Sciatic nerve (tissue), 2 donors: ENCODE data around the gene NID1. TPM values are rescaled to one million over a fixed set of nuclear protein-coding genes. Genes with fewer than 3 reads are reported as not detected.

ENCODE experiments used
- ATAC-seq: fragments of 200-7000 bp; cut with Tn5 transposase; one replicate; pipeline ENCODE4 v1.9.1; 2020; ENCODE audit warnings: mild to moderate bottlenecking, moderate library complexity
- DNase-seq: peaks from one replicate; pipeline ENCODE4 v3.0.0-alpha.2; 2020; ENCODE audit warnings: low spot score
- intact Hi-C: fragments of 100-400 bp; cut with DNase I; formaldehyde crosslinking; loops from one replicate; pipeline ENCODE4 v1.14.2; 2022
- total RNA-seq: library from RNA; stranded (reverse); fragmentation: NEBNext Ultra II Directional; extraction: Animal tissue kit (Norgen Biotek cat#: 25700); gene quantifications from one replicate; pipeline ENCODE4 v1.2.1, GENCODE V29; 2021
- donor health status: DM: no; HTN: no; CAD: no.
- donor health status: DM: no; HTN: no; CAD: no.

Gene NID1
- total RNA-seq, 1 donor from 2014 or later, result 87.6 TPM

DNA sequence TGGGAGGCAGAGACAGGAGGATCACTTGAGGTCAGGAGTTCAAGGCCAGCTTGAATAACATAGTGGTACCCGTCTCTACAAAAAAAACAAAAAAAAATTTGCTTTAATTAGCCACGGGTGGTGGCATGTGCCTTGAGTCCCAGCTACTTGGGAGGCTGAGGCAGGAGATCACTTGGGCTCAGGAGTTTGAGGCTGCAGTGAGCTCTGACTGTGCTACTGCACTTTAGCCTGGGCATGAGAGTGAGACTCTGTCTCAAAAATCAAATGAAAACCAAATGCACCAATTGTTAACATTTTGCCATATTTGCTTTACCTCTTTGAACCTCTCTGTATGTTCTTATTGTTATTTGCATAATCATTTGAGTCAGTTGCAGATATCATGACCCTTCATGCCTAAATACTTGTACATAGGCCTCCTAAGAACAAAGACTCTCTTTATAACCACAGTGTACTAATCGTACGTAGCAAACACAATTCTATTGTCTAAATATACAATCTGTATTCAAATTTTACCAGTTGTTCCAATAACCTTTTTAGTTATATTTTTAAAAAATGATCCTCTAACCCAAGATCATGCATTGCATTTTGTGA is 8.5 kb upstream of the NID1 start:
- ATAC-seq (no peak), DNase-seq (no peak)
- intact Hi-C loops, result no loop called here

DNA sequence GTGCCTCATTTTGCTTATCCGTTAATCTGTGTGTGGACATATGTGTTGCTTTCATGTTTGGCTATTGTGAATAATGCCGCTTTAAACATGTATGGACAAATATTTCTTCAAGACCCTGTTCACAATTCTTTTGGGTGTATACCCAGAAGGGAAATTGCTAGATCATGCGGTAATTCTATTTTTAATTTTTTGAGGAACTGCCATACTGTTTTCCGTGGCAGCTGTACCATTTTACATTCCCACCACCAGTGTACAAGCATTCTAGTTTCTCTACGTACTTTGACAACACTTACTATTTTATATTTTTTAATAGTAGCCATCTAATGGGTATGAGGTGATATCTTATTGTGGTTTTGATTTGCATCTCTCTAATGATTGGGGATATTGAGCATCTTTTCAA is 7.1 kb upstream of the NID1 start:
- no peak for DNase-seq
- intact Hi-C loops, result no loop called here
- no peak for ATAC-seq

DNA sequence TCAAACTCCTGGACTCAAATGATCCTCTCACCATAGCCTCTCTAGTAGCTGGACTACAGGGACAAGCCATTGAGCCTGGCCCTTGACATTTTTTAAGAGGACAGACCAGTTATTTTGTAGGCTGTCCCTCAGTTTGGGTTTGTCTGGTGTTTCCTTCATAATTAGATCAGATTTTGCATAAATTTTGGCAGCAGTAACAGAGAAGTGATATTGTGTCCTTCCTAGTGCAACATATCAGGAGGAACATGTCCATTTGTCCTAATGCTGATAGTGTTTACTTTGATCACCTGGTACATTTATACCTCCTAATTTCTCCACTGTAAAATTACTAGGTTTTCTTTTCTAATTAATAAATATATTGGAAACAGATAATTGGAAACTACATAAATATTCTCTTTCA is 5.9 kb upstream of the NID1 start:
- ATAC-seq (no peak), DNase-seq (no peak)
- intact Hi-C loops, result no loop called here

DNA sequence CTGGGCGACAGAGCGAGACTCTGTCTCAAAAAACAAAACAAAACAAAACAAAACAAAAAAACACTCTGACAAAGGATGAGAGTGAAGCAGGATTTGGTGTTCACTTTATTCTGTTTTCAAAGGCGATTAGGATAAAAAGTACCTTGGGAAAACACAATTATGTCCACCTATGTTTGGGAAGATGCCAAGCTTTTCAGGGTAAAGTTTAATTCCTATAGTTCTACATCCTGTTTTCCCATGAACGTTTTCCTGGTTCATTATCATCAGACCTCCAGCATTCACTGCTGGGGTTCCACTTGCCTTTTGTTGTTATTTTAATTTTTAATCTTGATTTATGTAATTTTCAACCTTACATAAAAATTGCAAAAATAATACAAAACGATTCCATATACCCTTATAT is 4.9 kb upstream of the NID1 start:
- DNase-seq (no peak), ATAC-seq (no peak)
- intact Hi-C loops, result no loop called here

DNA sequence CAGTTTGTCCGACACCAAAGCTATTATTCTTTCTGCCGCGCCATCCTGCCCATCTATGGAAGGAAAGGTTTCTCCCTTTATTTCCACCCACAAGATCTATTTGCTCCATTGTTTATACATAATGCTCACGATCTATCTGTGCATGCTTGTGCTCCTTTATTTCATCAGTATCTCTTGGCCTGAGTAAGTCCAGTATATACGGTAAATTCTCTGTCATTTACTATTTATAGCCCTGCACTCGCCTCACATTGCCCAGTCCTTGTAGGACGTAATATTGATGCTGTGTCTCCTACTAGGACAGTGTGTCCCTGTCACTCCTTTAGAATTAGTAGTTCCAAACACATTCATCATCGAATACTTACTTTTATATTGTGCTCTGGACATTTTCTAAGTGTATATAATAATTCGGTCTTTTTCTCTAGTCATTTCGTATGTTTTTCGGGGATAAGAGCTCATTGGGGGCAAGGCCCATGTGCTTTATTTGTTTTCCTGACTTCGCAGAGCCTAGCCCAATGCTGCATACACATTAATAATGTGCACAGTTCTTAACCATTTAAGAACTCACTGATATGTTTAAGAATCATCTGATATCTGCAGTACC is 3.1 kb upstream of the NID1 start:
- ATAC-seq (peak; percentile 54), DNase-seq (no peak)
- intact Hi-C loops, result no loop called here

DNA sequence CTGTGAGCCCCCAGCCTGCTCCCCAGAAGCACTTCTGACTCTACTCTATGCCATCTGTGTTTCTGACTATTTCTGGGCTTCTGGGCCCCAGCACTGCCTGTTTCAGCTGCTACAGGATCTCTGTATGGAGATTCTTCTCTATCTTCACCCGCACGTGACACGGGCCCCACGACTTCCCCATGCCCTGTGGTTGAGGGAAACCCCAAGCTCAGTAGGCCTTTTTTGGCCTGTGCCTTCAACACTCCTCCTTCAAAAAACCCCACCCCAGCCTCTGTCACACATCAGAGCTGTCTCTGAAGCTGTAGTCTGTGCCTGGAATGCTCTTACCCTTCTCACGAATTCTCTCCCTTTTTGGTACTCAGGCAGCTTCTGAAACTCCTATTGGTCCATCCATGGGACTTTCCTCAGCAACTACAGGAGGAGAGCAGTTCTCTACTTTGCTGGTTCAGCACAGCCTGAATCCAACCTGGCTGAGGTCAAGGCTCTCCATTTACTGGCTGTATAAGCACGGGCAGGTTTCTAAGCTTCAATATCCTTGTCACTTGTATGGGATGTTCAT is 2.0 kb upstream of the NID1 start:
- intact Hi-C loops, result no loop called here
- peak; percentile 2 for ATAC-seq
- DNase-seq, result peak; percentile 77

DNA sequence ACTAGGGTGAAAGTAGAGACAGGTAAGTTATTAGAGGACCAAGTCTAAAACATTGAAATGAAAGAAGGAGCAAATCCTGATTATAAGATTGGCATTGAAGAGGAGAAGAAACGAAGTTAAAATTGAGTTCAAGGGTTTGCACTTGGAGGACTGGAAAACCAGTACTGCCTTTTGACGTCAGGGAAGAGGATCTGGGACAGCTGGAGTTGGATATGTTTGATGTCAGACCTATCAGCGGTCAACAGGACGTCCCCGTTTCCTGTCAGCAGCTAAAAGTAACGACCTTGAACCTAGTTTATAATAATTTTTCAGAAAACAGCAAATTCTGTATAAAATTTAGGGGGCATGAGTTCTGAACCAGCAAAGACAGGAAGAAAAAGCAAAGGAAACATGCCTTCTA is 1.2 kb upstream of the NID1 start:
- DNase-seq, result no peak
- ATAC-seq, result peak; percentile 27
- intact Hi-C loops, result no loop called here

DNA sequence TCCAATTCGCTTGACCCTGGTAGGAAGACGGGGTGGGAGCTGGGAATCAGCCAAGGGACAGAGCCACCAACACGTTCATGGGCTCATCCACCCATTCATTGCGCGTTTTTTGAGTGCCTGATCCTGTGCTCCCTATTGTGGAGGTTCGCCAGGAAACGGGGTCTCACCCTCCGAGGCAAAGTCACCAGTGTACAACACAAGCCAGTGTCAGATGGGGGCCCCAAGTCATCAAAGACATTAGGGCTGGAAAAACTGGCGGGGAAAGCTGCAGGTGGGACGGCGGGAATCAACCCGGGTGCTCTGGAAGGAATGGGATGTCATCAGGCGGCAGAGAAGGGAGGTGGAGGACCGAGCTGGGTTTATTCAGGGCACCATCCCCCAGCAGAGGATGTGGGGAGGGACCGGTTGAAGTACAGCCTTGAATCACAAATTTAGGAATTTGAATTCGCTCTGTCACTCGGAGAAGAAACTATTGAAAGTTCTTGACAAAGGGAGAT is 667 bp upstream of the NID1 start:
- intact Hi-C loops, result no loop called here
- DNase-seq (no peak), ATAC-seq (peak; percentile 27)

DNA sequence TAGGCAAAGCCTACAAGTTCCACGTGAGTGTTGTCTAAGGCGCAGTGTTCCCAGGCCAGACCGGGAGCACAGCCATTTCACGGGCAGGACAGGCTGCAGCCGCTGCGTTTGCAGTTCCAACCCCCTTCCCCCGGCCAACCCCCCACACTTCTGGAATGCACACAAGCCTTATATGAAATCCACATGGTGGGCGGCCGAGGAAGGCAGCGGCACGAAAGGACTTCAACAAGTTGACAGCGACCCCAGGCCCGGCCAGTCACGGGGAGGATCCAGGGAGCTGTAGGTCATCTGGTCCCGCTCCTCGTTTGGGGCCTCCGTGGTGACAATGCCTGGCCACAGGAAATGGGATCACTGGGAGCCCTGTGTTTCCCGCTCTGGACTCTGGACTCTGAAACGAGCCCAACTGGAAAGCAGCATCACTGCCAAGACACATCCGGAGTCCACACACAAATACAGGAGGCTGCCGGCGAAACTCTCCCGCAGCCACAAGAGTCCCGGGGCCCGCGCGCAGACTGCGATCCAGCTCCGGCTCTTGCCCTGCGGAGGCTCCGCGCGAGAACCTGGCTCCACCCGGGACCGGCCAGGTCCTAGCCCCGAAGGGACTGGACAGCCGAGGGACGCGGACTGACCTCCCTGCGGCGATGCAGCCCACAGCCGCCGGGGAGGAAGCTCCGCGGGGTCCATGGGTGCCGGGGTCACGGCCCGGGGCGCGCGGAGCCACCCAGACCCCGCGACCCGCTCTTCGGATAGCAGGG is 794 bp downstream of the NID1 start:
- intact Hi-C loops, result no loop called here
- peak; percentile 35 for ATAC-seq
- DNase-seq, result peak; percentile 74

DNA sequence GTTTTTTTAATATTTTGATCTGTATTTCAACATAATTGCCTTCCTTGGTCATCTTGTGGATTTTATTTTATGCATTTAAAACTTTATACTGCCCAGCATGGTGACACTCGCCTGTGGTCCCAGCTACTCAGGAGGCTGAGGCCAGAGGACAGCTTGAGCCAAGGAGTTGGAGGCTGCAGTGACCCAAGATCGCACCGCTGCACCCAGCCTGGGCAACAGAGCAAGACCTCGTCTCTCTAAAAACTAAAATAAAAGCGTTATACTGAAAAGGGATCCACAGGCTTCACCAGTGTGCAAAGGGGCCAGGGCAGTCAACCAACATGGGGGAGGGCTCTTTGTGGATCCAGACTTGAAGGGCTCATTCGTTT is 1.4 kb downstream of the NID1 start:
- no peak for DNase-seq
- intact Hi-C loops, result no loop called here
- no peak for ATAC-seq

DNA sequence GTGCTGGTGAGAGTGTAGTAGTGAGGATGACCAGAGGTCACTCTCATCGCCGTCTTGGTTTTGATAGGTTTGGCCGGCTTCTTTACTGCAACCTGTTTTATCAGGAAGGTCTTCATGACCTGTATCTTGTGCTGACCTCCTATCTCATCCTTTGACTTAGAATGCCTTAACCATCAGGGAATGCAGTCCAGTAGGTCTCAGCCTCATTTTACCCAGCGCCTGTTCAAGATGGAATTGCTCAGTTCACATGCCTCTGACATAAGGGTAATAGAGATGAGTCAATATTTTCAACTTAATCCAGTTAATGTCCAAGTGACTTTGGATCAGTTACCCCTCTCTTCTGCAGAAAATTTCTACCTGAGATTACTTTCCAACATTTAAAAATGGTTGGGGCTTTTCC is 4.6 kb downstream of the NID1 start:
- ATAC-seq (no peak), DNase-seq (no peak)
- intact Hi-C loops, result no loop called here

DNA sequence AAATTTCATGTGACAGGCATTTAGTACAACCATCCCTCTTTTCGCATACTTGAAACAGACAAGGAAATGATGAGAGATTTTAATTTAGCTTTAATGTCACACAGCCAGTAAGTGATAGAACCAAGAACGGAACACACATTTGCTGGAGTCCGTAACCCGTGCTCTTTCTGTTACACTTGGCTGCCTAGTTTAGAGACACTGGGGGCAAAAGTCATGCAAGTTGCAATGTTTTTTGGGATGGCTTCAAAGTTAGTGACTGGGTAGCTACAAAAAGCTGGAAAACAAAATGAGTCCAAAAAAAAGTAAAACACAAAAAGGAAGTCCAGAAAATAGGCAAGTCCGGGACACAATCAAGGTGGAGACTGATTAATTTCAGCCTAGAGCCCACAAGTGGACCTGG is 5.9 kb downstream of the NID1 start:
- intact Hi-C loops, result loop anchor here (10.0 kb wide), 1 partner anchor 204 kb away; no protein-coding TSS in a partner anchor
- DNase-seq, result no peak
- ATAC-seq, result peak; percentile 60

DNA sequence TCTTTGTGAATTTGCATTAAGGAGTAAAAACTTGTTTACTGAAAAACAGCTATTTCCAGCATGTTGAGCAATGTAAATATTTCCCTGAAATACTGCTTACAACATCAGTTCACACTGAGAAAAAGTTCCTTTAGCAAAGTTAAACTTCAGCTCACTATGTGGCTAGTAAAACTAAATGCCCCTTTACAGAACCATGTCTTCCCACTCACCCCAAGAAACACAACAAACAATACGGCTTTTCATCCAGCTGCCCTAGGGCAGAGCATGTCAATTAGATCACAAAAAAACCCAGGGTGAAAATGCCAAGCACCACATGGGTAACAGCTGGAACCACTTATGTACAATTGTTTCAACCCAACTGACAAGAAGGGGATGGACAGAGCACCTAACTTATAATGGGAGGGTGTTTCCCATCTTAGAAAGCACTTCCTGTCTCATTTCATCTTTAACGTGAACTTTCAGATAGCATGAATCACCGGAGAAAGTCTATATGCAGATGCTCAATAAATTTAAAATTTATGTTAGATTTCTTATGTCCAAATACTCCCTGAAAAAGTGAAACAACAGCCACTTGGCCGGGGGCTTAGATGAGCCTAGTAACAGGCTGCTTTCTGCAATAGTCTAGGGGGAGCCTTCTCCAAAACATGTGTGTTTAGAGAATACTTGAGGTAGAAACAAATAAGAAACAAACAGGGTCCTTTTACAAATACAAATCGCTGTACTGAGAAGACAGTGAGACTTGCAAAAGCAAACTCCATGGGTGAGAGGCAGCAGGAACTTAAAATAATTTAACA is 6.6 kb downstream of the NID1 start:
- DNase-seq (no peak), ATAC-seq (peak; percentile 67)
- intact Hi-C loops, result loop anchor here (10.0 kb wide), 1 partner anchor 204 kb away; no protein-coding TSS in a partner anchor

DNA sequence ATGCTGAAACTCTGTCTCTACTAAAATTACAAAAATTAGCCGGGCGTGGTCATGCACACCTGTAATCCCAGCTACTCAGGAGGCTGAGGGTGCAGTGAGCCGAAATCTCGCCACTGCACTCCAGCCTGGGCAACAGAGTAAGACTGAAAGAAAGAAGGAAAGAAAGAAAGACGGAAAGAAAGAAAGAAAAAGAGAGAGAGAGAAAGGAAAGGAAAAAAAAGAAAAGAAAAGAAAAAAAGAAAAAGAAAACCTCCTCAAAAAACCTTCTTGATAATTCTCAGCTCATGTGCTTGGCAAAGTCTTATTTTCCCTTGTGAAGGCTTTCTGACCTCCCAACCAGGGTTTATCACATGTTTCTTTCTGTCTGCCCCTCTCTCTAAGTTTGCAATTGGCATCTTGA is 7.3 kb downstream of the NID1 start:
- no peak for DNase-seq
- intact Hi-C loops, result loop anchor here (10.0 kb wide), 1 partner anchor 203 kb away; no protein-coding TSS in a partner anchor
- no peak for ATAC-seq

DNA sequence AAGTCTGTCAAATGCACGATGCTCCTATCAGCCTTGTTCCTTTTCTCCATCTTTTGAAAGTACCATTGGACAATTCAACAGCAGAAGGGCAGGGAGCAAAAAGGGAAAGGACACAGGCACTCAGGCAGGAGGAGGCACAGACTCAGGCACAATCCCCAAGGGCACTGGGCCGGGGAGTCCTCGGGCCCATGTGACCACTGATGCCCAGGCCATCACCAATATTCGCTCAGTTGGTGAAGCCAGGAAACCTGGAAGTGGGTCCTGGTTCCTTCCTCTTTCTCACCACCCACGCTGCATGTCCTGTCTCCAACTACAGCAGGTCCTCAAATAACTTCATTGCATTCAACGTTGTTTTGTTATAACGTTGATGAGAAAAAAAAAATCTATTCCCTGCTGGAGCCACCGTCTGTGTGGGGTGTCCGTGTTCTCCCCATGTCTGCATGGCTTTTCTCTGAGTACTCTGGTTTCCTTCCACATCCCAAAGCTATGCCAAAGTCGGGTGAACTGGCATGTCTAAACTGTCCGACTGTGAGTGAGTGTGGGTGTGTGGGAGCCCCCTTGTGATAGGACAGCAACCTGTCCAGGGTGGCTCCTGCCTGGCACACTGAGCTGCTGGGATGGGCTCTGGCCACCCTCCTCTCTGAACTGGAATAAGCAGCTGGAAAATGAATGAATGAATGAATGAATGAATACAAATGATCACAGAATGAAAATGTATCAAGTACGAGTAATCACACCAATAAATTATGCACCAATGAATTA is 12.5 kb downstream of the NID1 start:
- peak; percentile 62 for ATAC-seq
- DNase-seq, result no peak
- intact Hi-C loops, result loop anchor here (10.0 kb wide), 1 partner anchor 198 kb away; no protein-coding TSS in a partner anchor

DNA sequence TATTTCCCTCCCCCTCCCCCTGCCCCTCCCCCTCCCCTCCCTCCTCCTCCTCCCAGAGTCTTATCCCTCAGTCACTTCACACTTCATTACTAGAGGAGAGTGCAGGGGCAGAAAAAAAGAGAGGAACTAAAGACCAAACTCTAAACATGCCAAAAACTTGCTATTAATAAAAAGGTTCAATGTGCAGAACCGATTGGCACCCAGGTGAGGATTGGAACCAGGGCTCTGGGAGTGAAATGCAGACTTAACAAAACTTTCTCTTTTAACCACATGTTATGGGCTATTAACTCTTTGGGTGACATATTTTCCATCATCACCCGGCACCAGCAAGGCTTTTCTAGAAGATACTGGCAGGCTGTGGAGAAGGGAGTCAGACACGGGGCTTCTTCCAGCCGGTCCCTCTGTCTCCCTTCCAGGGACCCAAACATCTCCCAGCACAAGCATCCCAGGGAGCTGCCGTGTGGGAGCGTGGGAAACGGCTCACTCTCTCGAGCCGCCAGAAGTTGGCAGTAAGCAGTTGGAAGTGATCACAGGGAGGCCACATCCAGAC is 13.6 kb downstream of the NID1 start:
- ATAC-seq, result peak; percentile 16
- intact Hi-C loops, result loop anchor here (10.0 kb wide), 1 partner anchor 197 kb away; no protein-coding TSS in a partner anchor
- no peak for DNase-seq

DNA sequence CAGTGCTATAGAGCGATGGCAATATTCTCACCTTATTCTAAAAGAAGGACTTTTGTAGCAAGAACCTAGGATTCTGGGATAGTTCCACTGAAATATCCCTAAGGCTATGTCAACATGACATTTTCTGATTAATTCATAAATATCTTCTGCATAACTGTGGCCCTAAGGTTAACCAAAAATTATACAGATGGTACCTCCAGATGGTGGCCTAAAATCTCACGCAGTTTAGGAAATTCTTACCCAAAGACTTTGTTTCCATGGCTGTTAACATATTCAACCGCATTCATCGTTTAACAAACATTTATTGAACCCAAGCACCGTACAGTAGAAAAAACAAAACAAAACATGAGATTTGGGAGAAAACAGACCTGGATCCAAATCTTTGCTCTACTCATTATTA is 19.1 kb downstream of the NID1 start:
- ATAC-seq, result no peak
- intact Hi-C loops, result no loop called here
- no peak for DNase-seq

DNA sequence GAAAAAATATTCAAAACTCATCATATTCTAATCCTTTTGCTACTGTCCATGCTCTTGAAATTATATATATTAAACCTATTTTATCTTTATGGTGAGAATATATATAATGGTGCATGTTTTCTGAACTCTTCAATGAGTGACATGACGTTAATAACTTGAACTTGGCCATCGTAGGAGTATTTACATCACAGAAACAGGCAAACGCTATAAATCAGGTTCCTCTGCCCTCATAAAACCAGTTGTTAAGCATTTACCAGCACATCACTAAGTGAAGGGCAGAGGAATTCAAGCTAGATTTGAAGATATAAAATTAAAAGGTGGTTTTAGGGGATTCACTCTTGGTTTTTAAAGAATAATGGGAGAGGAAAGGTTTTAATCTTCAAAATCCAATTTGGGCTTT is 20.5 kb downstream of the NID1 start:
- DNase-seq, result no peak
- ATAC-seq, result no peak
- intact Hi-C loops, result no loop called here
